HG03469 (cell line): Measurements from ENCODE around the gene ROPN1.

Experiments used
- ATAC-seq: cut with Tn5 transposase; IDR thresholded peaks from one replicate; pipeline ENCODE4 v1.9.1; 2021; ENCODE audit warnings: mild to moderate bottlenecking, moderate library complexity, moderate number of reproducible peaks; ENCODE audit not compliant: unreplicated experiment

The ROPN1 gene

DNA sequence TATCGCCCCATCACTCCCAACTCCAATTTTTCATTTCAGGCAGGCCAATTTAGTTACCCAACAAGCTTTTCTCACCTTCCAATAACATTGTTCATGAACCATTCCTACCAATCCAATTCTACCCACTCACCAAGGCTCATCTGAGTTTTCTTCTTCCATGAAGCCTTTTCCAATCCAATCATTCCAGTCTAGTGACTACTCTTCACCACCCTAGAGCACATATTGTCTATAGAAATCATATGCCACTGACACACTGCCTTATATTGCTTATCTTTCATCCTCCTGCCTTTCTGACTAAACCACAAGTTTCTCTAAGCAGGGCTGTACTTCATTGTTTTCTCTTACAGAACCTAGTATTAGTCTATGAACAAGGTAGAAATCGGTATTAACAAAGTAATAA lies 42.3 kb downstream of the ROPN1 start:
- no peak for ATAC-seq

DNA sequence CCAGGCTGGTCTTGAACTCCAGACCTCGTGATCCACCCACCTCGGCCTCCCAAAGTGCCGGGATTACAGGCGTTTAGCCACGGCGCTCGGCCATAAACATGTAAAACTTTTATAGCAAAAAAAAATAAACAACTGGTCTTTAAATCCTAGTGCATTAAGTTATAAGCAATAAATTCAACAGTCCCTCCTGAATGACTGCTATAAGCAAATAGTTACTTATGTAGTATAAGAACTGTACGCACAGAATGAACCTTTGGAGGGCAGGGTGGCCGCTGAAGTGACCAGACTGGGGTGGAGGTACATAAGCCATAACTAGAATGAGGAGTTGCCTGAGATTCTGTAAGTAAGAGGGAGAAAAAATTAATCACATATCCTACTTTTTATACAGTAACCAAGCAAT lies 43.5 kb downstream of the ROPN1 start:
- ATAC-seq = no peak

DNA sequence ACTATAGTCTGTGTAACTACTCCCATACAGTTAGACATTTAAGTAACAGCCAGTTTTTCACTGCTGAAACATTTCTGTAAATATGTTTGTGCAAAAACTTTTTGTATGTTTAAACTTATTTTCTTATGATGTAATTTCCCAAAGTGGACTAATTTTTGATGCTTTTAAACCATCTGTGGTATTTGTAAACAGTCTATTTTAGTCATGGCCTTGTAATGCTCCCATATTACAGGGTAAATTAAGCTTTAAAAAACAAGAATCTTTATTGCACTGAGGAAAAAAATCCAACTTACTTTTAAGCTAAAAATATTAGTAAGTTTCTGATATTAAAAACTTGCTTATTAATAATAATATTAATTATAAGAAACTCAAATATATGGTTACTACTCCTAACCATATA lies 44.4 kb downstream of the ROPN1 start:
- ATAC-seq = no peak

DNA sequence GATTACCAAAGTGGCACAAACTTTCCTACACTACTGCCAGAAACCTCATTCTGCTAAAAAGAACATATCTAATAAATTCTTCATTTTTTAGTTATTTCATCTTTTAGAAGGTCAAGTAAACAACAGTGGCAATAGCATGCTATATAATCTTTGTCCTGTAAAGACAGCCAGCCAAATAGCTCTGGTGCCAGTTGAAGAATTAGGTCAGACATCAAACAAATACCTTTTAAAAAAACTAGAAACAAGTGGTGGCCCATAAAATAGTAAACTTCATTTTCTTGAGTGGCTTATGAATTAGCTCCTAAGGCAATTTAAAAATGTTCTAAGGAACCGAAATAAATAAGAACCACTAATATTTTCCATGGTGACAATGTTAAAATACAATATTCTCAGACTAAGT lies 50.4 kb downstream of the ROPN1 start:
- ATAC-seq = no peak

DNA sequence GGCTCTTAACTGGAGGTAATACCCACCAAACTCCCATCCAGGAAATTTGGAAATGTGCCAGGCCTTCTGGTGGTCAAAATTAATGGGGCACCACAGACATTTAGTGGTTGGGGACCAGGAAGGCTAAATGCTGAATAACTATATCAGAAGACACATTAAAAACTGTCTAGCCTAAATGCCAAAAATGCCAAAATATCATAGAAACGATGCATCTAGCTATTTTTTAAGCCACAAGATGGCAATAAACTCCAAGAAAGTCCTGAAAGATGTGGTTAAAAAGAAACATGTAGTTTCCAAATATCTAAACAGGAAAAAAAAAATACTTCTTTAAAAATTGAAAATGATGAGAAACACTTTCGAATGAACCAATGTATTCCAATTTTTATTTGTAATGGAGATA lies 50.8 kb downstream of the ROPN1 start:
- no peak for ATAC-seq

DNA sequence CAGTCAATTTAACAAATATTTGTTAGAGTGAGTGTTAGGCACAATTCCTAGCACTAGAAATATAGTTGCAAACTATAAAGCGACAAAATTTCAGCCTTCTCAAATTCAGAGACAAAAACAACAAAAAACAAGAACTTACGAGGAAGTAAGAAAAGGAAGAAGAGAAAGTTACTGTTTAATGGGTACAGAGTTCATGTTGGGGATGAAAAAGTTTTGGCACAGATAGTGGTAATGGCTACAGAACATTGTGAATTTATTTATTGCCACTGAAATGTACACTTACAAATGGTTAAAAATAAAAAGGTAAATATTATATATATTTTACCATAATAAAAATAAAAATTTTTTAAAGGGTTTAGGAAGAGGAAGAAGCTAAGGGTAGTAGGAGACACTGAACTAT lies 52.2 kb downstream of the ROPN1 start:
- no peak for ATAC-seq

DNA sequence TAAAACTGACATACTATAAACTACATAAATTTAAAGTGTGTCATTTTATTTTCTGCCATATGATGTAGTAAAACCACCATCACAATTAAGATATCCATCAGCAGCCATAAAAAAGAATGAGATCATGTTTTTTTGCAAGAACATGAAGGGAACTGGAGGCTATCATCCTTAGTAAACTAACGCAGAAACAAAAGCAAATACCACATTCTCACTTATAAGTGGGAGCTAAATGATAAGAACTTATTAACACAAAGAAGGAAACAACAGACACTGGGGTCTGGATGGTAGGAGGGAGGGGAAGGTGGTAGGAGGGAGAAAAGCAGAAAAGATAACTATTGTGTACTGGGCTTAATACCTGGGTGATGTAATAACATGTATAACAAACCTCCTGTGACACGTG lies 55.5 kb downstream of the ROPN1 start:
- ATAC-seq = no peak

DNA sequence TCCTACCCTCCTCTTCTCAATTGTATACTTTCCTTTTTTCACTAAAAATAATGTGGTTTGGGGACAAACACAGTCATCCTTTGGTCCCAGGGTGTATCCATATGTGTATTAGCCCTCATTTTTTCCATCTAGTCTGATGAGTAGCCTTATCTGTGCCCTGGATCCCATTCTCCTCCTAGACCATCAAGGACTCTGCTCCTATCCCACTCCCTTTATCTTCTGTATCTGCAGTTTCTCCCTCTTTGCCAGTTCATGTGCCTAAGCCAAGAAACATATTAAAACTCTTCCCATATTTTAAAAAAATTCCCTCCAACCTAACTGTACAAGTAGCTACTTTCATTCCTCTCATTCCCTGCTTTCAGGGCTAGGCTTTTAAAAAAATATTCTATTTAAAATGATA lies 56.1 kb downstream of the ROPN1 start:
- no peak for ATAC-seq

DNA sequence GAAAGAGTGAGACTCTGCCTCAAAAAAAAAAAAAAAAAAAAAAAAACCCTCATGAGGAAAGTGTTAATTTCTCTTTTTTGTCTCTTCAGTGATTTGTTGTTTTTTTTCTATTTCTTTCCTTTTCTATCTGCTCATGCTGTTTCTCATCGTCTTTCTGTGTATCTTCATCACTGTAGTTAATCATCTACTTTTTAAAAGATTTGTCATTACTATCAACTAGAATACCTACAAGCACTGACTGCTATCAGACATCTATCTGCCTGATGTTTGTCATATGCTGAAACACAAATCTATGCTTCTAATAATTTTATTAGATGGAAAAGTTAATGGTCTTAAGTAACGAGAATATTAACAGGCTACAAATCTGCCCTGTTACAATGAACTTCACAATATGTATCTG lies 57.7 kb downstream of the ROPN1 start:
- no peak for ATAC-seq

DNA sequence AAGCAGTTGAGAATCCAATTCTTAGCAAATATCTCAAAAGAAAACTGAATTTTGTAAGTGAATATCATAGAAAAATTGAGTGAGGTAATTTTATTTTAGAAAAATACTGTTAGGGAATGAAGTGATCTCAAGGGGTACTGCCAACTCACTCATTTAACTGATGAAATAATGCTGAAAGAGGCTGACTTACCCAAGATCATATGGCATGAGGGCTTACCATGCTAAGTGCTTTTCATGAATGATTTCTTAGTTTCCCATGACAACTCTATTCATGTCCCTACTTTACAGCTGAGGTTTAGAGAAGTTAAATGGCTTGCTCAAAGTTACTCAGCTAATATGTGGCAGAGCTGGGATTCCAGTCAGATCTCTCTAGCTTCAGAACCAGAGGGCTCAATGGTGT lies 61.5 kb downstream of the ROPN1 start:
- no peak for ATAC-seq

DNA sequence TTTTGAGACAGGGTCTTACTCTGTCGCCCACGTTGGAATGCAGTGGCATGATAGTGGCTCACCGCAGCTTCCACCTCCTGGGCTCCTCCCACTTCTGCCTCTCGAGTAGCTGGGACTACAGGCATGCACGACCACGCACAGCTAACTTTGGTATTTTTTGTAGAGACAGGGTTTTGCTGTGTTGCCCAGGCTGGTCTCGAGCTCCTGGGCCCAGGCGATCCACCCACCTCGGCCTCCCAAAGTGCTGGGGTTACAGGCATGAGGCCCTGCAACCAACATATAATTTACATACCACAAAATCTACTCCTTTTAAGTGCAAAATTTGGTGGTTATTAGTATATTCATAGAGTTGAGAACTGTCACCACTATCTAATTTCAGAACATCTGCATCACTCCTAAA lies 62.6 kb downstream of the ROPN1 start:
- no peak for ATAC-seq

DNA sequence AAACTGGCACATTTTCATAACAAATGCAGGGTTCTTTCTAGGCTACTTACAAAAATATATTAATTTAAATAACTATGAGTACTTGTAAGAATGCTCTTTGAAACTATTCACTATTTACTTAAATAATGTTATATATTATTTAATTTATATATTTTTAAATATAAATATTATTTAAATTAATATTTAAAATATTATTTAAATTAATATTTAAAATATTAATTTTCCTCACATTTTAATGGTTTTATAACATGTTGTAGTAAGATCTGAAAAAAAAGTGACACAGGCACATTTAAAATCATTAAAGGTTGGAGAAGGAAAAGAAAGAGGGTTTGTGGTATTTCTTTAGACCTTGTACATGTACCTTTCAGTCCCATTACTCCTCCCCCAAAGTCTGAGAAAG lies 65.5 kb downstream of the ROPN1 start:
- no peak for ATAC-seq

DNA sequence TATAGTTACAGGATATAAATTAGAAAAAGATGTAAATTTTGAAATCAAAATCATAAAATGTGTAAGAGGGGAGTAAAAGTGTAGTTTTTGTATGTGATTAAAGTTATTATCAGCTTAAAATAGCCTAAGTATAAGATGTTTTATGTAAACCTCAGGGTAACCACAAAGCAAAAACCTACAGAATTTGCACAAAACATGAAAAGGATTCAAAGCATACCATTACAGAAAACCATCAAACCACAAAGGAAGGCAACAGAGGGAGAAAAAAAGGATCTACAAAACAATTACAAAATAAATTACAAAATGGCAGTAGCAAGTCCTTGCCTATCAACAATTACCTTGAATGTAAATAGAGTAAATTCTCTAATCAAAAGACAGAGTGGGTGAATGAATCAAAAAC lies 71.1 kb downstream of the ROPN1 start:
- no peak for ATAC-seq

DNA sequence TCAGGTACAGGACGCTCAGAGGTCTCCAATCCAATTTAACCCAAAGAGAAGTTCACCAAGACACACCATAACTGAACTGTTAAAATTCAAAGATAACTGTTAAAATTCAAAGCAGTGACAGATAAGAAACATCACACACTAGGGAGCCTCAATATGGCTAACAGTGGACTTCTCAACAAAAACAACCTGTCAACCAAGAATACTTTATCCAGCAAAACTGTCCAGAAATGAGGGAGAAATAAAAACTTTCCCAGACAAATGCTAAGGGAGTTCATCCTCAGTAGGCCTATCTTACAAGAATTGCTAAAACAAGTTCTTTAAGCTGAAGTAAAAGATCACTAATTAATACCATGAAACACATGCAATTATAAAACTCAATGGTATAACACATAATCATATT lies 71.5 kb downstream of the ROPN1 start:
- no peak for ATAC-seq

DNA sequence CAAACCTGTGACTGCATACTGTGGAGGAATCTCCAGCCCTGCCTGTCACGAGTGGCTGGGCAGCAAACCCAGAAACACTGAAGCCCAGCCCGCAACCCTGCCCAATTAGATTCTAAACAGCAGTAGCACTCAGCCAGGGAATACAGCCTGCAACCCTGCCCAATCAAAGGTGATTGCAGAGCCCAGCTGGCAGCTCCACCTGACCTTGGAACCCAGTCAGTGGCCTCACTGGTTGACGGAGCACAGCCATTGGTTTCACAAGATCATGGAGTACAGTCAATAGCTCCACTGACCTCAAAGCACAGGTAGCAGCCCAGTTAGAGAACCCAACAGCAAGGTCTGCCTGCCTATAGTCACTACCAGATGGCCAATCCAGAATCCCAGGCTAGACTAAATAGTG lies 72.6 kb downstream of the ROPN1 start:
- ATAC-seq = no peak
